Endothelial cell of umbilical vein (primary cell): ENCODE data around the gene PEAR1. TPM values are rescaled to one million over a fixed set of nuclear protein-coding genes. Genes with fewer than 3 reads are reported as not detected.

Experiments used
- BruUV-seq: library from RNA; stranded (reverse); fragments of 400-500 nt; replicated peaks from 2 replicates; lab custom pipeline; 2021; lab: Mats Ljungman, UMichigan
- CTCF ChIA-PET: fragments of 300-600, 350-600 bp; sonication (Branson Sonifier 250); formaldehyde crosslinking; loops from one replicate; lab custom pipeline; 2021; ENCODE audit warnings: antibody characterized with exemption, inconsistent platforms; lab: Charles Lee
- POLR2A ChIA-PET: fragments of 300-600, 350-600 bp; sonication (Branson Sonifier 250); formaldehyde crosslinking; loops from one replicate; lab custom pipeline; 2021; ENCODE audit warnings: antibody characterized with exemption, inconsistent platforms; lab: Charles Lee
- DNase-seq: peaks from one replicate; pipeline ENCODE4 v3.0.0-alpha.2; 2011; ENCODE audit warnings: low read depth, low spot score
- FAIRE-seq: peaks from 2 replicates; lab custom pipeline; 2011; peaks lifted over from hg19 to GRCh38; lab: Jason Lieb, UNC
- H2AFZ ChIP-seq: 2 replicates; pipeline ENCODE4 v1.6.0; 2012; ENCODE audit warnings: low read depth, low read length, control low read depth, inconsistent platforms
- H3K27ac ChIP-seq: 2 replicates; pipeline ENCODE4 v1.5.1; 2011; ENCODE audit warnings: low read depth, mild to moderate bottlenecking, control low read depth, low read length, moderate library complexity; ENCODE audit not compliant: insufficient read depth
- H3K27me3 ChIP-seq, 2 experiments: 2 replicates each; pipeline versions ENCODE4 v1.6.0 to v1.6.1; 2011; ENCODE audit warnings: low read length in 2 of 2, mixed read lengths in 1 of 2; ENCODE audit not compliant: control insufficient read depth in 2 of 2, insufficient read depth in 2 of 2
- H3K36me3 ChIP-seq, 2 experiments: 2 replicates in 1 of 2; 3 replicates in 1 of 2; pipeline ENCODE4 v1.5.1; 2011; ENCODE audit warnings: low read length in 2 of 2, mild to moderate bottlenecking in 1 of 2, moderate library complexity in 1 of 2; ENCODE audit not compliant: control insufficient read depth in 2 of 2, insufficient read depth in 2 of 2; ENCODE audit errors: extremely low read depth in 1 of 2
- H3K4me1 ChIP-seq: 3 replicates; pipeline ENCODE4 v1.5.1; 2011; ENCODE audit warnings: mild to moderate bottlenecking, low read length; ENCODE audit not compliant: control insufficient read depth, insufficient read depth; ENCODE audit errors: extremely low read depth
- H3K4me2 ChIP-seq: 2 replicates; pipeline ENCODE4 v1.6.1; 2011; ENCODE audit warnings: low read length, control low read depth, mixed read lengths; ENCODE audit not compliant: insufficient read depth
- H3K4me3 ChIP-seq, 3 experiments: fragments of 200-600 bp in 1 of 3; sonication (generic), shearing (Covaris generic) in 1 of 3; replicated peaks in 1 of 3; 2 replicates each; pipeline ENCODE4 v1.5.1; 2011 to 2016; ENCODE audit warnings: control low read depth in 3 of 3, low read length in 3 of 3, mild to moderate bottlenecking in 2 of 3, inconsistent platforms in 1 of 3, low read depth in 1 of 3, moderate library complexity in 1 of 3; ENCODE audit not compliant: insufficient read depth in 1 of 3
- H3K79me2 ChIP-seq: 2 replicates; pipeline ENCODE4 v1.6.0; 2012; ENCODE audit warnings: low read length, inconsistent platforms; ENCODE audit not compliant: control insufficient read depth, insufficient read depth
- H3K9ac ChIP-seq: replicated peaks from 2 replicates; pipeline ENCODE3; 2011; ENCODE audit warnings: low read length, control low read depth; ENCODE audit not compliant: insufficient read depth; ENCODE audit errors: extremely low read depth
- H3K9me1 ChIP-seq: replicated peaks from 3 replicates; pipeline ENCODE4 v1.6.0; 2011; ENCODE audit warnings: mild to moderate bottlenecking, low read length; ENCODE audit not compliant: control insufficient read depth, insufficient read depth; ENCODE audit errors: extremely low read depth
- H3K9me3 ChIP-seq: replicated peaks from 2 replicates; pipeline ENCODE4 v1.5.1; 2012; ENCODE audit warnings: low read length, inconsistent platforms; ENCODE audit not compliant: control insufficient read depth, insufficient read depth
- H4K20me1 ChIP-seq: replicated peaks from 2 replicates; pipeline ENCODE3; 2011; ENCODE audit warnings: mild to moderate bottlenecking, low read length; ENCODE audit not compliant: control insufficient read depth, insufficient read depth; ENCODE audit errors: extremely low read depth
- CTCF ChIP-seq, 2 donors: IDR thresholded peaks; 1 replicate in 1 of 2; 2 replicates in 1 of 2; pipeline ENCODE4 v1.5.1; 2011; ENCODE audit warnings: low read length in 2 of 2, mild to moderate bottlenecking in 2 of 2, moderate library complexity in 2 of 2, control low read depth in 1 of 2, inconsistent platforms in 1 of 2, low read depth in 1 of 2; ENCODE audit not compliant: insufficient read depth in 1 of 2; ENCODE audit errors: extremely low read depth in 1 of 2
- EZH2 ChIP-seq: IDR thresholded peaks from 2 replicates; pipeline ENCODE4 v1.6.1; 2012; ENCODE audit warnings: borderline replicate concordance, low read depth, mild to moderate bottlenecking, moderate library complexity, low read length, inconsistent platforms; ENCODE audit not compliant: severe bottlenecking
- FOS ChIP-seq: IDR thresholded peaks from 2 replicates; pipeline ENCODE4 v1.6.1; 2011; ENCODE audit warnings: mild to moderate bottlenecking, low read length, moderate library complexity, borderline replicate concordance; ENCODE audit not compliant: insufficient read depth
- GATA2 ChIP-seq: IDR thresholded peaks from 2 replicates; pipeline ENCODE4 v1.7.0; 2011; ENCODE audit warnings: low read depth, mild to moderate bottlenecking, moderate library complexity, mixed read lengths, low read length; ENCODE audit not compliant: insufficient read length, insufficient read depth
- JUN ChIP-seq: IDR thresholded peaks from 2 replicates; pipeline ENCODE4 v1.6.1; 2011; ENCODE audit warnings: borderline replicate concordance, low read depth; ENCODE audit not compliant: insufficient read length, insufficient read depth
- MAX ChIP-seq: IDR thresholded peaks from 2 replicates; pipeline ENCODE4 v1.6.1; 2011; ENCODE audit not compliant: insufficient read depth, insufficient read length
- MYC ChIP-seq: IDR thresholded peaks from one replicate; pipeline ENCODE4 v1.6.1; 2011; ENCODE audit warnings: mild to moderate bottlenecking, low read depth, low read length
- POLR2A ChIP-seq: IDR thresholded peaks from 2 replicates; pipeline ENCODE4 v1.6.1; 2012; ENCODE audit warnings: low read depth, mild to moderate bottlenecking, control low read depth, low read length
- POLR2AphosphoS5 ChIP-seq: IDR thresholded peaks from 2 replicates; pipeline ENCODE4 v1.6.1; 2012; ENCODE audit warnings: low read depth, mild to moderate bottlenecking, control low read depth, low read length, moderate library complexity; ENCODE audit not compliant: insufficient read depth
- dilution Hi-C: fragments of 300-500 bp; cut with MboI; formaldehyde crosslinking; loops from one replicate; pipeline ENCODE4 v1.15.0; 2019; ENCODE audit warnings: low sequenced_read_pairs; ENCODE audit not compliant: extremely low pct_ligation_motif_present
- intact Hi-C: fragments of 100-400 bp; cut with micrococcal nuclease; formaldehyde crosslinking; loops from one replicate; pipeline ENCODE4 v1.10.0; 2022
- polyA plus RNA-seq, 4 experiments: library from polyadenylated mRNA; depleted of rRNA in 3 of 4; stranded (reverse) in 3 of 4; unstranded in 1 of 4; fragments of >200 nt; gene quantifications; 2 replicates each; pipeline versions ENCODE4 v1.2.1 to v1.2.3, GENCODE V29; 2011 to 2012; ENCODE audit warnings: missing spikeins in 1 of 4
- total RNA-seq: library from RNA; stranded (reverse); gene quantifications from 2 replicates; pipeline ENCODE4 v1.2.3, GENCODE V29; 2021

The PEAR1 gene
- total and polyA plus RNA-seq, 2 donors (not counting 3 experiments of a cell fraction or from before 2014, with no cell fraction given), result 90.7 to 106 TPM

- no peak overlapping the region for H3K27ac ChIP-seq
- DNase-seq, result no peak
- H3K4me2 ChIP-seq, result no peak overlapping the region
- no peaks in the 10 kb centered on the region for H3K9me1 ChIP-seq
- H3K9me3 ChIP-seq, result no peaks in the 10 kb centered on the region
- TF ChIP-seq CTCF (IDR thresholded peaks at IDR 0.05; ENCODE audit: extremely low read depth in 1 of 2, insufficient read depth in 1 of 2, low read depth in 1 of 2, low read length in 2 of 2) (no peak), FOS (no peak), EZH2 (no peak), MAX (no peak), GATA2 (no peak), JUN (no peak), POLR2AphosphoS5 (no peak), POLR2A (no peak), MYC (no peak)
- BruUV-seq, result no TSS peak
- peaks cover 2% of the 10 kb centered on the region for H3K4me1 ChIP-seq
- FAIRE-seq, result no peak
- dilution Hi-C loops, result no loop called here
- H3K36me3 ChIP-seq, result no peaks in the 10 kb centered on the region
- no peak overlapping the region for H2AFZ ChIP-seq
- H4K20me1 ChIP-seq, result no peaks in the 10 kb centered on the region
- ChIA-PET POLR2A (no interaction called here), CTCF (interaction anchor here (0.6 to 11.2 kb wide), 60 partner anchors 8 to 577 kb away, joined by 3 to 312 read pairs (median 4); partner anchors contain the start of genes HAPLN2, INSRR, ISG20L2 and METTL25B)
- H3K9ac ChIP-seq, result no peak overlapping the region
- no peak overlapping the region for H3K4me3 ChIP-seq
- H3K79me2 ChIP-seq, result no peaks in the 10 kb centered on the region
- peaks cover 10 to 18% of the 10 kb centered on the region in 2 experiments for H3K27me3 ChIP-seq
- intact Hi-C loops, result loop anchor here (5.0 kb wide), 2 partner anchors 229 to 301 kb away; no protein-coding TSS in a partner anchor
Measured at GRCh38 chr1:156928043-156928602, 34.6 kb downstream of the PEAR1 start.
